ENCODE measurements around the gene SLC16A10.

- TF ChIP-seq POLR2A (IDR thresholded peaks at IDR 0.05): no peak
- TF ChIP-seq CTCF (IDR thresholded peaks at IDR 0.05): no peak
Measured at GRCh38 chr6:111230351-111231089, 143.2 kb downstream of the SLC16A10 start.
